GM18858 (cell line): Measurements from ENCODE around the gene IL36RN.
"Not testable (repeated sequence)": the region's sequence is repeated elsewhere in the genome, so short reads cannot be mapped to it uniquely, and the experiment has no call there.

Experiments
- ATAC-seq: cut with Tn5 transposase; IDR thresholded peaks from one replicate; pipeline ENCODE4 v1.9.1; 2021; ENCODE audit not compliant: unreplicated experiment

The IL36RN gene

DNA sequence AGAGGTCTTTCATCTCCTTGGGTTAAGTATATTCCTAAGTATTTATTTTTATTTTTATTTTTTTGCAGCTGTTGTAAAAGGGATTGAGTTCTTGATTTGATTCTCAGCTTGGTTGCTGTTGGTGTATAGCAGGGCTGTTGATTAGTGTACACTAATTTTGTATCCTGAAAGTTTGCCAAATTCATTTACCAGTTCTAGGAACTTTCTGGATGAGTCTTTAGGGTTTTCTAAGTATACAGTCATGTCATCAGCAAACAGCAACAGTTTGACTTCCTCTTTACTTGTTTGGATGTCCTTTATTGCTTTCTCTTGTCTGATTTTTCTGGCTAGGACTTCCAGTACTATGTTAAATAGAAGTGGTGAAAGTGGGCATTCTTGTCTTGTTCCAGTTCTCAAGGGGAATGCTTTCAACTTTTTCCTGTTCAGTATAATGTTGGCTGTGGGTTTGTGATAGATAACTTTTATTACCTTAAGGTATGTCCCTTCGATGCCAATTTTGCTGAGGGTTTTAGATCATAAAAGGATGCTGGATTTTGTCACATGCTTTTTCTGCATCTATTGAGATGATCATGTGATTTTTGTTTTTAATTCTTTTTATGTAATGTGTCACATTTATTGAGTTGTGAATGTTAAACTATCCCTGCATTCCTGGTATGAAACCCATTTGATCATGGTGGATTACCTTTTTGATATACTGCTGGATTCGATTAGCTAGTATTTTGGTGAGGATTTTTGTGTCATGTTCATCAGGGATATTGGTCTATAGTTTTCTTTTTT is 38.0 kb downstream of the IL36RN start:
- not testable (repeated sequence) for ATAC-seq

DNA sequence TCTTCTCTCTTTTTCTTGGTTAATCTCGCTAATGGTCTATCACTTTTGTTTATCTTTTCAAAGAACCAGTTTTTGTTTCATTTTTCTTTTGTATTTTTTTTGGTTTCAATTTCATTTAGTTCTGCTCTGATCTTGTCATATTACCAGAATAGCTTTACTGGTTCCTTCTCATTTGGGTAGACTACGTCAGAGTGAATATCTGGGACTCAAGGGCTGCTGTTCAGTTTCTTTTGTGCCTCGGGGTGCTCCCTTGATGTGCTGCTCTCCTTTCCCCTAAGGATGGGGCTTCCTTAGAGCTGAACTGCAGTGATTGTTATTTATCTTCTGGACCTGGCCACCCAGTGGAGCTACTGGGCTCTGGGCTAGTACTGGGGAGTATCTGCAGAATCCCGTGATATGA is 39.0 kb downstream of the IL36RN start:
- ATAC-seq: no peak

DNA sequence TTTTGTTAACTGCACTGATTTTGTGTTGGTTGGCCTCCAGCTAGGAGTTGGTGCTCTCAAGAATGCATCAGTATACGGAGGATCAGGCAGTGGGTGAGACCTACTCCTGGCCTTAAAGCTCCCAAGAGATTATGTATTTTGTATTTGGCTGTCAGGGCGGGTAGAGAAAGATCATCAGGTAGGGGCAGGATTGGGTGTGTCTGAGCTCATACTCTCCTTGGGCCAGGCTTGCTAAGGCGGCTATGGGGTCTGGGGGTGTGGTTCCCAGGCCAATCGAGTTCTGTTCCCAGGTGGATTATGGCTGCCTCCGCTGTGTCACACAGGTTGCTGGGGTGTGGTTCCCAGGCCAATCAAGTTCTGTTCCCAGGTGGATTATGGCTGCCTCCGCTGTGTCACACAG is 39.5 kb downstream of the IL36RN start:
- no peak for ATAC-seq

DNA sequence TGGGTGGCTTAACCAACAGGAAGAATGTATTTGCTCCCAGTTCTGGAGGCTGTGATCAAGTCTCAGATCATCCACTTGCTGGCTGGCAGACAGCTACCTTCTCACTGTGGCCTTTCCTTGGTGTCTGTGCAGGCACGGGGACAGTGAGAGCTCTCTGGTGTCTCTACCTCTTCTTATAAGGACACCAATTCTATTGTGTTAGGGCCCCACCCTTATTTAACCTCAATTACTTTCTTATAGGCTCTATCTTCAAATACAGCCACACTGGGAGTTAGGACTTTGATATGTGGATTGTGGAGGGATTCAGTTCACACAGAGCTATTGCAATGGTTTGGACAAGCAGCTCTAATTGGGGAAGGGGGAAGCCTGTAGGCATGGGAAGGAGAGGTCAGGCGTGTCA is 43.1 kb downstream of the IL36RN start:
- ATAC-seq: no peak

DNA sequence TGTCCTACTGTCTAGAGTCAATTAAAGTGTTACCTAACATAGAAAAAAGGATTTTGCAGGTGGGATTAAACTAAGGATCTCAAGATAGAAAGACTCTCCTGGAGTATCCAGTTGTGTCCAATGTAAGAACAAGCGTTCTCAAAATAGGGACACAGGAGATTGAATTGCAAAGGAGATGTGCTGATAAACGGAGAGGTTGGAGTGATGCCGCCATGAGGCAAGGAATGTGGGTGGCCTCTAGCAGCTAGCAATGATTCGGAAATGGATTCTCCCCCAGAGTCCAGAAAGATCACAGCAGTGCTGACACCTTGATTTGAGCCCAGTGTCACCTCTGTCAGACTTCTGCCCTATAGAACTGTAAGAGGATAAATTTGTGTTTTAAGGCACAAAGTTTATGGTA is 44.3 kb downstream of the IL36RN start:
- no peak for ATAC-seq

DNA sequence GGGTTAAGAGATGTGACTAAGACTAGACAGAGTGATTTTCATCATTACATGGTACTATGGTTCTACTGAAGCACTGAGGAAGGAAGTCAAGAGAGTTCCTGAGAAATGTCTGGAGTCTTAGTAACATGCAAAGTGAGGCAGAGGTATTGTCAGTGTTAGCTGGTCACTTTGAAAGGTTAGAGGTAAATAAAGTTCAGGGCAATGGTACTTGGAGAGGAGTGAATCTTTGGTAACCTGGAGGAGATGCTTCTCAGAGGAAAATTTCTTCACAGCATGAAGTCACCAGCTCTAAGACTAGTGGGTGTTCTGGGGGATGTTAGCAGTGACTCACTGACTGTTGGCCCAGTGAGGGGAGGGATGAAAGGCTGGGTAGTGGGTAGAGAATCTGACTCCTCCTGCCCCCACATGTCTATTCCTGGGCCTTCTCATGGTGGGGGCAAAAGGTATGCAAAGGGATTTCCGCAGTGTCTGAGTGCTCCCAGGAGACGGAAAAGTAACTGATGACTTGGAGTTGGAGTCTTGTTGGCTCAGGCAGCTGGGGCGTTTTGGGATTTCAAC is 45.1 kb downstream of the IL36RN start:
- no peak for ATAC-seq

DNA sequence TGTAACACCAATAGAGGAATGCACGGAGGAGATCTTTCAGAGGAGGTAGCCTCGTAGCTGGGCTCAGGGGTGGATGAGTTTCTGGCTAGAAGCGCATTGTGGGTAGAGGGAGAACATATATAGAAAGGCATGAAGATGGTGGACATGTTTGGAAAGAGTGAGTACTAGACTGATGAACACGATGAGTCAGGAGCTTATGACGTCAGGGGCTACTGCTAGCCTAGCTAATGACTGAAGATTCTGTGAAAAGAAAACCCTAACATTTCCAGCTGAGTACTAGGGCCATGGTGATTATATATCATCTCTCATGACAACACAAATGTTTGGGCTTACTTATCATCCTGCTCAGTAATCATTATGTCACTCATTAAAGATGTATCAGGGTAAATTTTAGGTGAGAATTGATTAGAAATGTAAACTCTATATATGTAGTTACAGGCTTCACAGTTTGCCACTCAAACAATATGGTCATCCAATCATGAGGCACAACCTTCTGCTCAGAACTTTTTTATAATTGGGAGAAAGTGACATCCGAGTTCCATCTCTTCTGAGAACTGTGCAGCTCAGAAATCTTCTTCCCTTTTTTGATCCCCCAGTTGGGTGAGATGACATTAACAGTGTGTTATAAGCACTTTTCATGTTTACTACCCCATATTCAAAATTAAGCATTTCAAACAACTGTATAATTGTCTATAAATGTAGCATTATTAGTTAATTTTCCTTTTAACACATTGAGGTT is 46.2 kb downstream of the IL36RN start:
- no peak for ATAC-seq

DNA sequence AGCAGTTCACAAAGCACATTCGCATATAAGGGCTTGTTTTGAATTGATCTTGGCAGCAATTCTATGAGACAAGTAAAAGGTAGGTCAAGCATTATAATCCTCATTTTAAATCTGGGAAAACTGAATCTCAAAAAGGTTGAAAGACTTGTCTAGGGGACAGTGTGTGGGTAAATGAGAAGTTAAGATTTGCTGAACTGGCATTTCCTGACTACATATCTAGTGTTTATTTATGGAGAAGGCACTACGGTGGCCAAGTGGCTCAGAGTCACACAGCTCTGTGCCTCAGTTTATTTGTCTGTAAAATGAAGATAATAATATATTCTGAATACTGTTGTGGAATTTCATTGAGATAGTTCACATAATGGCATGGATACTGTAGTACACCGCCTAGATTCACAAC is 52.1 kb downstream of the IL36RN start:
- no peak for ATAC-seq

DNA sequence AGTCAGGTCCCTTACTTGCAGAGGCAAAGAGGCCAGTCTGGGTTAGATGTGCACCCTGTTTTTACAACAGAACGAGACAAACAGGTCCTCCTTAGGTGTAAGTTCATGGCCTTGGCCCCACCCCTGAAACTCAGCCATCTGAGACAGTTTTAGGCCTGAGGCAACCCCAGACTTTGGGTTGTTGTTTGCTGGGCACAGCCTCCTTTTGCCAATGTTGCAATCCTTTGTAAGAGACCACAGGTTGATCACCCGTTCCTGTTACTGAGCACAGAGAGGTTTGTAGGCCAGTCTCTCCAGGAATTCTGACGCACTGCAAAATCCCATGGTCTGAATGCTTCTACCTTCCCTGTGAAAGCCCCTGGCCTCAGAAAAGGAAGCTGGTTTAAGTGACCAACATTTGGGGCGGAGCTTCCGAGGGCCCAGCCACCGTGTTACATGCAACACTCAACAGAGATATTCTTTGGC is 52.9 kb downstream of the IL36RN start:
- no peak for ATAC-seq

DNA sequence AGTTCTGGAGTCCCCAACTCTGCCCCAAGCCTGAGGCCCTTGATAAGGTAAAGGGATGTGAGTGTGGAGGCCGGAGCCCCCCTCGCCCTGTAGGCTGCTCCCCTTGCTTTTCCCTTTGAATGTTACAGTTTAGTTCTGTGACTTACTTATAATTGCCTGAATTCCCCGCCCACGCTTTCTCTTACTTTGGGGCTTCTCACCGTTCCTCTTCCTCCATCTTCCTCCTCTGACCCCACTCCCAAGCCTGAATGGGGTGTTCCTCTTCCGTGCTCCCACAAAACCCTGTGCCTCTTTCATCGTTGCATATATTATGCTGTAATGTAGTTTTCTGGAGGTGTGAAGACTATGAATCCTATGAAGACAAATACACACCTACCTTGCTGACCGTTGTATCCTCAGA is 53.4 kb downstream of the IL36RN start:
- no peak for ATAC-seq

DNA sequence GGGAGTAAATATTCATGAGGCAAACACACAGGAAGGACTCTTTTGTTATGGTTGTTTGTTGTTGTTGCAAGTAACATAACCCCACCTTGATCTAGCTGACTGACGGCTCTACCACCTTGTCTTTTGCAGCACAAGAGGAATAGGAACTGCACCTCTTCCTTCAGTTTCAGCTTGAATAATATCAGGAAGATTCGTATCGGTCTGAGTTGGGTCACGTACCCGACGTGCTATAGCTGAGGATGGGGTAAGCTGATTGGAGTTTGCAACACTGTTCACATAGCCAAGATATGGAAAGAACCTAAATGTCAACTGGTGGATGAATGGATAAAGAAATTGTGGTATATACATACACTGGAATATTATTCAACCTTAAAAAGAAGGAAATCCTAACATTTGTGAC is 53.9 kb downstream of the IL36RN start:
- ATAC-seq: no peak

DNA sequence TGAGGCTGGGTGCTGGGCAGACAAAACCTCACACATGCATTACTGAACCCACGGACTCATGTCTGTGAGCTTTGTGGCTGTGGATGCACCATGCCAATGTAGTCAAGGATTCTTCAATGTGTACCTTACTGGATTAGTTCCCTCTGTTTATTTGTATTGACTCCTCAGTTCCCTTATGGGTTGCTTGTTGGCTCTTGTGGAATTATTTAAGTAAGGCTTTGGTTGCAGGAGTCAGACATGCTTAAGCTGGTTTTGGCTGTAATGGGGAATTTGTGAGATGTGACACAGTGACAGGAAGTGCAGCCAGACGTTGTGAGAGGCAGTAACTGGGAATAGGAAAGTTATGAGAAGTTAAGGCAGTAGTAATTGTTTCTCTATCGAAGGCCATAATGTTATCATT is 54.8 kb downstream of the IL36RN start:
- ATAC-seq: no peak
